ENCODE data around the gene CACNA2D1.

Gene CACNA2D1

GRCh38 chr7:82050792-82051191 is 392.8 kb downstream of the CACNA2D1 start:
- H3K9me3 ChIP-seq (ENCODE audit: control insufficient read depth, low read length), result no peaks in the 10 kb centered on the region
- H3K4me1 ChIP-seq (ENCODE audit: control insufficient read depth, insufficient read depth, low read length), result peaks cover 7% of the 10 kb centered on the region
- WGBS, 2 experiments, result 93 to 96% methylated on average over 3 to 4 of the region's 4 CpGs
- H3K36me3 ChIP-seq (ENCODE audit: control insufficient read depth, insufficient read depth, low read length), result no peaks in the 10 kb centered on the region
- no peak overlapping the region for H3K27ac ChIP-seq (ENCODE audit: insufficient read depth, low read depth, low read length, poor library complexity, severe bottlenecking)
- no peak overlapping the region for H3K4me3 ChIP-seq (ENCODE audit: insufficient read depth, low read depth, low read length)
- H3K27me3 ChIP-seq (ENCODE audit: control insufficient read depth, insufficient read depth, low read length, poor library complexity, severe bottlenecking), result no peaks in the 10 kb centered on the region

DNA sequence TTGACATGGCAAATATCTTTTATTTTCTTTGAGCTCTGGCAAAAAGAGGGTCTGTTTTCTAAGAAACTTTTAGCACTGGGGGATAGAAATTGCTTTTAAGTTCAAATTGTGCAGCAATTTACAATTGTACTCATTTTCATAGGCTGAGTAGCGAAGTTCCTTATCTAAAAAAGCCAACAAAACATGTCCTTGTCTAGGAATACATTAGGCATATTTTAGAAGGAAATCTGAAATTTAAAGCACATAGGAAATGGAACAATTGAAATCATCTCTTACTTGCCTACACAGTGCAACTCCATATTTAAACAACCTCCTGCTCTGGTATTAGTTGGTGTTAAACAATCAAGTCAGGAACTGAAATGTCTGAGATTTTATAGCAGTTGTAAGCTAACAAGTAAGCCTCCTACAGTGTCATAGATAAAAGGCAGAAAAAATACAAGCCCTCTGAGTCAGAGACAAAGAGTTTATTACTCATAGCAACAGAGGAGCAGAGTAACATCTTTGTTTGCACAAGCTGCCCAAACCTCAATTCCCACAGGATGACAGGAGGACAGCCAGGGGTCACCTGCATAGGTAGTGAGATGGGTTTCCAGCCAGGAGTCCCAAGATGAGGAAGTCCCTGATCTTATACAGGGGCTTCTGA is 393.6 kb downstream of the CACNA2D1 start:
- Histone ChIP-seq H3K27ac (ENCODE audit: insufficient read depth, low read depth, low read length, poor library complexity, severe bottlenecking) (no peak overlapping the region), H3K9me3 (ENCODE audit: control insufficient read depth, low read length) (no peaks in the 10 kb centered on the region)
- 88% methylated on average over 1 of the region's 1 CpG; no CpG with 5 or more reads in 1 of the 2 experiments for WGBS, 2 experiments

GRCh38 chr7:82049442-82049841 is 394.1 kb downstream of the CACNA2D1 start:
- H3K27me3 ChIP-seq (ENCODE audit: control insufficient read depth, insufficient read depth, low read length, poor library complexity, severe bottlenecking), result no peaks in the 10 kb centered on the region
- no peak overlapping the region for H3K4me3 ChIP-seq (ENCODE audit: insufficient read depth, low read depth, low read length)
- WGBS, 2 experiments, result 91 to 92% methylated on average over 5 of the region's 5 CpGs
- no peaks in the 10 kb centered on the region for H3K9me3 ChIP-seq (ENCODE audit: control insufficient read depth, low read length)
- no peak overlapping the region for H3K27ac ChIP-seq (ENCODE audit: insufficient read depth, low read depth, low read length, poor library complexity, severe bottlenecking)
- H3K36me3 ChIP-seq (ENCODE audit: control insufficient read depth, insufficient read depth, low read length), result no peaks in the 10 kb centered on the region
- H3K4me1 ChIP-seq (ENCODE audit: control insufficient read depth, insufficient read depth, low read length), result peaks cover 7% of the 10 kb centered on the region

More for the DNA sequence above, 393.6 kb downstream of the CACNA2D1 start:
- no peak overlapping the region for H3K4me3 ChIP-seq (ENCODE audit: insufficient read depth, low read depth, low read length)
- H3K27me3 ChIP-seq (ENCODE audit: control insufficient read depth, insufficient read depth, low read length, poor library complexity, severe bottlenecking), result no peaks in the 10 kb centered on the region
- peaks cover 7% of the 10 kb centered on the region for H3K4me1 ChIP-seq (ENCODE audit: control insufficient read depth, insufficient read depth, low read length)
- H3K36me3 ChIP-seq (ENCODE audit: control insufficient read depth, insufficient read depth, low read length), result no peaks in the 10 kb centered on the region

- no peaks in the 10 kb centered on the region for H3K4me1 ChIP-seq (ENCODE audit: control insufficient read depth, insufficient read depth, low read length)
- WGBS, 2 experiments, result no CpG with 5 or more reads among the region's 2 CpGs
- H3K36me3 ChIP-seq (ENCODE audit: control insufficient read depth, insufficient read depth, low read length), result no peaks in the 10 kb centered on the region
- H3K9me3 ChIP-seq (ENCODE audit: control insufficient read depth, low read length), result no peaks in the 10 kb centered on the region
- no peak overlapping the region for H3K27ac ChIP-seq (ENCODE audit: insufficient read depth, low read depth, low read length, poor library complexity, severe bottlenecking)
- no peak overlapping the region for H3K4me3 ChIP-seq (ENCODE audit: insufficient read depth, low read depth, low read length)
- no peaks in the 10 kb centered on the region for H3K27me3 ChIP-seq (ENCODE audit: control insufficient read depth, insufficient read depth, low read length, poor library complexity, severe bottlenecking)
Measured at GRCh38 chr7:82044497-82045080, 399.0 kb downstream of the CACNA2D1 start.

DNA sequence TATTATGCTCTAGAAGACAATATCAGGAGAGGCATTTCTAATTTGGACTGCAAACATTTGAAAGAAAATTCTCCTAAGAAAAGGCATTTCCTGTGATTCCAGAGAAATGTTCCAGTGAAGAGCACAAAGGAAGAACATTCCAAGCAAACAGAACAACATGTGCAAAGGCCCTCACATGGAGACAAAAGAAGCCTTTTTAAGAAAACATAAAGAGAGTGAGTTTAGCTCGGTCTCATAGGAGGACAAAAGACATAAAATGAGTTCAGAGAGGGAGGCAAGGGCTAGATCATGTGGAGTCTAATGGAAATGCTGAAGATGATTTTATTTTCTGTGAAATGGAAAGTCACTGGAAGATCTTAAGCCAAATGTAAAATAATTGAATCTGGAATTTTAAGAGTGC is 404.0 kb downstream of the CACNA2D1 start:
- Histone ChIP-seq H3K4me3 (ENCODE audit: insufficient read depth, low read depth, low read length) (no peak overlapping the region), H3K27ac (ENCODE audit: insufficient read depth, low read depth, low read length, poor library complexity, severe bottlenecking) (no peak overlapping the region), H3K9me3 (ENCODE audit: control insufficient read depth, low read length) (no peaks in the 10 kb centered on the region), H3K4me1 (ENCODE audit: control insufficient read depth, insufficient read depth, low read length) (no peaks in the 10 kb centered on the region), H3K27me3 (ENCODE audit: control insufficient read depth, insufficient read depth, low read length, poor library complexity, severe bottlenecking) (no peaks in the 10 kb centered on the region), H3K36me3 (ENCODE audit: control insufficient read depth, insufficient read depth, low read length) (no peaks in the 10 kb centered on the region)
- 56 to 74% methylated on average over 1 of the region's 1 CpG for WGBS, 2 experiments

- Histone ChIP-seq H3K27me3 (ENCODE audit: control insufficient read depth, insufficient read depth, low read length, poor library complexity, severe bottlenecking) (no peaks in the 10 kb centered on the region), H3K4me3 (ENCODE audit: insufficient read depth, low read depth, low read length) (no peak overlapping the region), H3K4me1 (ENCODE audit: control insufficient read depth, insufficient read depth, low read length) (no peaks in the 10 kb centered on the region), H3K27ac (ENCODE audit: insufficient read depth, low read depth, low read length, poor library complexity, severe bottlenecking) (no peak overlapping the region), H3K9me3 (ENCODE audit: control insufficient read depth, low read length) (no peaks in the 10 kb centered on the region), H3K36me3 (ENCODE audit: control insufficient read depth, insufficient read depth, low read length) (no peaks in the 10 kb centered on the region)
- whole genome bisulfite sequencing, 2 experiments, result 90 to 91% methylated on average over 3 of the region's 3 CpGs
Measured at GRCh38 chr7:82036146-82036886, 407.3 kb downstream of the CACNA2D1 start.

DNA sequence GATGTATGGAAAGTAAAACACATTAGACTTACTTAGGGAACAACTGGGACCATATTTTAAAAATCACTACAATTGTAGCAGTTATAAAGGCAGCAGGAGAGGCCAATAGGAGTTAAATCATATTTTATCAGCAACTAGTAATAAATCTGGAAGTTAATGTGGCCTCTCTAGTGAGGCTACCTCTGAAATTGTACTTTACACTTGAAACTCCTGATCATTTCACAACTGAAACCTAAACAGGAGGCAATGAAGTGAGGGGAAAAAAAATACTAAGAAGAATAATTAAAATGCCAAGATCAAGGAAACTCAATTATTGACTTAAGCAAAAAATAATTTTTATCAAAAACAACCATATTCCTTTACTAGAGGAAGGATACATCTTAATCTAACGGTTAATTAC is 408.1 kb downstream of the CACNA2D1 start:
- no peak overlapping the region for H3K4me3 ChIP-seq (ENCODE audit: insufficient read depth, low read depth, low read length)
- no peaks in the 10 kb centered on the region for H3K27me3 ChIP-seq (ENCODE audit: control insufficient read depth, insufficient read depth, low read length, poor library complexity, severe bottlenecking)
- 100% methylated on average over 1 of the region's 1 CpG; no CpG with 5 or more reads in 1 of the 2 experiments for WGBS, 2 experiments
- no peaks in the 10 kb centered on the region for H3K4me1 ChIP-seq (ENCODE audit: control insufficient read depth, insufficient read depth, low read length)
- no peaks in the 10 kb centered on the region for H3K9me3 ChIP-seq (ENCODE audit: control insufficient read depth, low read length)
- H3K36me3 ChIP-seq (ENCODE audit: control insufficient read depth, insufficient read depth, low read length), result no peaks in the 10 kb centered on the region
- H3K27ac ChIP-seq (ENCODE audit: insufficient read depth, low read depth, low read length, poor library complexity, severe bottlenecking), result no peak overlapping the region

DNA sequence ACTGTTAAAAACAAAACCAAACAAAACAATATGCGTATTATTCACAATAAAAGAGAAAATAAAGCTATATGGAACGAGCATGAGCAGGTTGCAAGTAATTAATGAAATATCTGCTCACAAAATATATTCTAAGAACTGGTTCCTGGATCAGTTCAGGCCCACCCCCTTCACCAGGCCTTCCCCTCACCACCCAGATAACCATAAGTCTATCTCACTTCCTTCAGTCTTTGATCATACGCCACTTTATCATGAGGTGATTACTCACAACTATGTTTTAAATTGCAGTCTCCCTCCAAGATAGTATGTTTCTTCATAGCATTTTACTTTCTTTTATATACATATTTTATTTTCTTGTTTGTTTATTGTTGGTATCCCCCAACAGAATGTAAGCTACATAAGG is 410.7 kb downstream of the CACNA2D1 start:
- no peaks in the 10 kb centered on the region for H3K4me1 ChIP-seq (ENCODE audit: control insufficient read depth, insufficient read depth, low read length)
- H3K9me3 ChIP-seq (ENCODE audit: control insufficient read depth, low read length), result no peaks in the 10 kb centered on the region
- no peaks in the 10 kb centered on the region for H3K36me3 ChIP-seq (ENCODE audit: control insufficient read depth, insufficient read depth, low read length)
- no peak overlapping the region for H3K27ac ChIP-seq (ENCODE audit: insufficient read depth, low read depth, low read length, poor library complexity, severe bottlenecking)
- WGBS, 2 experiments, result 90 to 100% methylated on average over 1 to 3 of the region's 3 CpGs
- no peaks in the 10 kb centered on the region for H3K27me3 ChIP-seq (ENCODE audit: control insufficient read depth, insufficient read depth, low read length, poor library complexity, severe bottlenecking)
- no peak overlapping the region for H3K4me3 ChIP-seq (ENCODE audit: insufficient read depth, low read depth, low read length)

DNA sequence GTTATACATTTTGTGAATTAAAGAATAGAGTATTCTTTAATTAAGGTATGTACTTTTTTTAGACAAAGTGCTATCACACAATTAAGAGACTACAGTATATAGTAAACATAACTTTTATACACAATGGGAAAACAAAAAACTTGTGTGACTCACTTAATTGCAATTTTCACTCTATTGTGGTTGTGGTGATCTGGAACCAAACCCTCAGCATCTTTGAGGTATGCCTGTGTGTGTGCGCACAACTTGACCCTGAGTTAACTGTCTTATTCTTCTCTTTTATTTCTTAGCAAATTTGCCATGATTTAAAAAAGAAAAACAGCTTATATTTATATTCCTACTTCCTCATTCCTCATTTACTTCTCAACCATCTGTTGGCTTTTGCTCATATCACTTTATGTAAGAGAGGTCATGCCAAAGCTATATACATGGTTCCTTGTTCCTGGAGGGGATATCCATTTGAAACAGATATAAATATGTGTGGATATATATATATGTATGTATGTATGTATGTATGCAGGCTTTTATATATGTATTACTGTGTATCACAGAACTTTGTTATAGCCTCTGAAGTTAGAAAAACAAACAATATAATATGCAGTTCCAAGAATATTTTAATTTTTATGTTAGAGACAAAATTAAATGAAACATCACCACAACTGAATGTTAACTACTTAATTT is 414.2 kb downstream of the CACNA2D1 start:
- 100% methylated on average over 1 of the region's 1 CpG for WGBS, 2 experiments
- no peaks in the 10 kb centered on the region for H3K9me3 ChIP-seq (ENCODE audit: control insufficient read depth, low read length)
- H3K4me3 ChIP-seq (ENCODE audit: insufficient read depth, low read depth, low read length), result no peak overlapping the region
- H3K27me3 ChIP-seq (ENCODE audit: control insufficient read depth, insufficient read depth, low read length, poor library complexity, severe bottlenecking), result no peaks in the 10 kb centered on the region
- no peak overlapping the region for H3K27ac ChIP-seq (ENCODE audit: insufficient read depth, low read depth, low read length, poor library complexity, severe bottlenecking)
- no peaks in the 10 kb centered on the region for H3K4me1 ChIP-seq (ENCODE audit: control insufficient read depth, insufficient read depth, low read length)
- H3K36me3 ChIP-seq (ENCODE audit: control insufficient read depth, insufficient read depth, low read length), result no peaks in the 10 kb centered on the region

DNA sequence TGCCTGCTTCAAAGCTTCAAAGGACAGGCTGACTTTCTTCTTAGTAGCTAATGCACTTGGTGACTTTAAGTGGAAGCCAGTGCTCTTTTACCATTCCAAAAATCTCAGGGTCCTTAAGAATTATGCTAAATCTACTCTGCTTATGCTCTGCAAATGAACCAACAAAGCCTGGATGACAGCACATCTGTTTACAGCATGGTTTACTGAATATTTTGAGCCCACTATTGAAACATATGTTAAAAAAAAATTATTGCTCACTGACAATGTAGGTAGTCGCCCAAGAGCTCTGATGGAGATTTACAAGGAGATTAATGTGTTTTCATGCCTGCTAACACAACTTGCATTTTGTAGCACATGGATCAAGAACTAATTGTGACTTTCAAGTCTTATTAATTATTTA is 415.5 kb downstream of the CACNA2D1 start:
- Histone ChIP-seq H3K27ac (ENCODE audit: insufficient read depth, low read depth, low read length, poor library complexity, severe bottlenecking) (no peak overlapping the region), H3K27me3 (ENCODE audit: control insufficient read depth, insufficient read depth, low read length, poor library complexity, severe bottlenecking) (no peaks in the 10 kb centered on the region), H3K9me3 (ENCODE audit: control insufficient read depth, low read length) (no peaks in the 10 kb centered on the region), H3K4me1 (ENCODE audit: control insufficient read depth, insufficient read depth, low read length) (no peaks in the 10 kb centered on the region), H3K36me3 (ENCODE audit: control insufficient read depth, insufficient read depth, low read length) (no peaks in the 10 kb centered on the region), H3K4me3 (ENCODE audit: insufficient read depth, low read depth, low read length) (no peak overlapping the region)
- WGBS, 2 experiments, result 100% methylated on average over 1 of the region's 1 CpG
